ENCODE results near the gene GAB1.

The GAB1 gene

GRCh38 chr4:143517764-143518163 lies 181.1 kb downstream of the GAB1 start:
- Mint-ChIP-seq H3K4me1 (ENCODE audit: low read depth) (peaks cover 67% of the 10 kb centered on the region), H3K9me3 (no peaks in the 10 kb centered on the region), H3K4me3 (peak overlapping the region; percentile 97), H3K27me3 (no peaks in the 10 kb centered on the region), H3K36me3 (ENCODE audit: low read depth) (peaks cover 64% of the 10 kb centered on the region), H3K27ac (no peak overlapping the region)
